SH-SY5Y (cell line): ENCODE data around the gene MET.

Experiments used
- GATA2 ChIP-seq: IDR thresholded peaks from 2 replicates; pipeline ENCODE4 v1.6.1; 2011; ENCODE audit warnings: mild to moderate bottlenecking, low read depth, low read length
- GATA3 ChIP-seq: IDR thresholded peaks from 2 replicates; pipeline ENCODE4 v1.6.1; 2011; ENCODE audit warnings: low read depth, mild to moderate bottlenecking, low read length, moderate library complexity

DNA sequence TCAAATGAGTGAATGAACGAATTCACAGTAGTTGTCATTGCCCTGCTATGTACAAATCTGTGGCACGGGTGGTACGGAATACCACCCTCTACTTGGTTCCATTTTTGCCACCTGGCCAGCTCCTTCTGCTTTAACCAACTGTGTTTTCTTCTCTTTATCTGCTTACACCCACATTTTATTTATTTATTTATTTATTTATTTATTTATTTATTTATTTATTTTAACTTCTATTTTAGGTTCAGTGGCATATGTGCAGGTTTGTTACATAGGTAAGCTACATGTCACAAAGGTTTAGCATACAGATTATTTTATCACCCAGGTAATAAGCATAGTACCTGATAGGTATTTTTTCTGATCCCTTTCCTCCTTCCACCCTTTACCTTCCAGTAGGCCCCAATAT, 148.2 kb downstream of the MET start:
- TF ChIP-seq GATA2 (no peak), GATA3 (no peak)
